NCI-H2029 treated with DMSO at 0.1 percent for 48 hours (cell line): ENCODE data around the gene ENO4.

Experiments
- DNase-seq: peaks from one replicate; lab custom pipeline; 2025; lab: John Stamatoyannopoulos, UW

Gene ENO4

DNA sequence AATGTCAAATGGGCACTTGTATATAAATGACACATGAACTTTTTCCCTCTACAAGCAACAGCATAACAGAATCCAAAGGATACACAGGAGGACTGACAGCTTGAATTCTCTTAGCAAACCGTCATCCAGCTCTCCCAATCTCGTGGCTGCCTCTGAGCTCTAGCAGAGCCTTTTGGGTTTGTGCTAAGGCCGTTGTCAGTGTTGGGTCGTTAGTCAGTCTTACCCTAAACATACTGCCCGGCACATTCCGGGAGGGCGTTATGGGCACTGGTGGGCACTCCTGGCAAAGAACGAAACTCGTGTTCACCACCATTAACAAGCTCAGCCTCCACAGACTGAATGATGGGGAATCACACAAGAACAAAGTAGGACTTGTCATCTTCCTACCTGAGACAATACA is 19.6 kb upstream of the ENO4 start:
- DNase-seq, result no peak

DNA sequence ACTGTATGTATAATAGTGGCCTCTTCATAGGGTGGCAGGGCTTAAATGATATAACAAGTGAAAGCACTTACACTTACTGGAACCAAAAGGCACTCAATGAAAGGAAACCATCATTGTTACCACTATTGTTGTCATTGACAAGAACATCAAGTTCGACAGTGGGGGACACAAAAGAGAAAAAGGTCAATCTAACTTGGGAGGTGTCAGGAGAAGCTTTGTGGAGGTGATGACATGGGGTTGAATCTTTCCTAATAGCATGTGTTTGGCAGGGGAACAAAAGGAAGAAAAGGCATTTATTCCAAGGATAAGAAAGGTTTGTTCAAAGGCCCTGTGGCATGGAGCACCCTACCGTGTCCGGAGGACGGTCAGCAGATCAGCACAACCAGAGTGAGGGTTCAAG is 18.2 kb upstream of the ENO4 start:
- no peak for DNase-seq

DNA sequence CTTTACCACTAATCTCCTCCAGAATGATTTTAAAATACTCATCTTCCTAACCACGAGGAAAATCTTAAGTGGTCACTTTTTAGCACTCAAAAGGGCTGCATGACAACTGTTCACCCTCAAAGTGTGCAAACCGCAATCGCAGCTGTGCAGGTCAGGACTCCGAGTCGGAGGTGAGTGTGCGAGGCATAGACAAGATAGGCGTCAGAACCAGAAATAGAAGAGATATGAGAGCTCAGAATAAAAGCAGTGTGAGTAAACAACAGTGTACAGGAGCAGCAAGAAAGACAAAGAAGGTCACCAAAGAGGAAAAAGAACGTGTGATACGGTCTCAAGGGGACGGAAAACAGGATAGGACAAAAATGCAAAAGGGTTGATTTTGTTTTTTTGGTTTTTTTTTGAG is 17.5 kb upstream of the ENO4 start:
- no peak for DNase-seq

DNA sequence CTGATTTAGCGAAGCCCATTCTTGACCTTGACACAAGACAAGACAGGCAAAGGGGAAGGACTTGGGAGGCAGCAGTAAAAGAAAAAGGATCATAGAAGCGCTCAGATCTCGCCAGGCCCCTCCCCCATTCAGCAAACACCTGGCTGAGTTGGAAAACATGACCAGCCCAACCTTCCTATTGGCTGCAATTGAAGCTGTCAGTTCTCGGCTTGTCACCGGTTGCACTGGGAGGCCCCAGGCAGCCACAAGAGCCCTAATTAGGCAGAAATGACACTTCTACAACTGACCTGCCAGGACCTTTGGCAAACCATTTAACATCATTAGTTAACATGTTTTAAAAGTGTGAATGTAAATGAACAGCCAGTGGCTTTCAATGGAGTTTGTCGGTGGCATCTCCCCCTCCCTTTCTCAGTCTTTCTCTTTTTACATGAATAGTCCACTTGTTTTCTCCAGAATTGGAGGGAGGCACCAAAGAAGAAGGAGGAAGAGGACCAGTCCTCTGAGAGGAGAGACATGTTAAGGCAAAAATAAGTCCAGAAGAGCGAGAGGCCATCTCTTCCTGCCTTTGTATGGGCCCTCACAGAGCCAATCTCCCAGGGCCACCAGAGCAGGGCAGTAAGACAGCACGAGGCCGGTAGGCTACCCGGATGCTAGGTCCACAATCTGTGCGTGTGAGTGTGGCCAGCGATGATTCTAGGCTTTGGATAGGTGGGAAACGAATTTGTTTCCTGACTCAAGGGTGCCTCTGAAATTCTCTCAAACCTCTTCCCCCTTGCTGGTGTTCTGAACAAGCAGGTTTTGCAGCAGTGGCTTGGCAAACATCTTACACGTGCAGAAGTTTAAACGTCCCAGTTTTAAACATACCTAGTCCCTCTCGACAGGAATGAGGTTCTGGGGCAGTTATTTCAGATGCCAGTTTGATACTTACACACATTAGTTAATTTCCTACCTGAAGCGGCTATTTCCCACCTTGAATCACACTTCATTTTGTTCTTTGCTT is 15.0 kb upstream of the ENO4 start:
- DNase-seq, result no peak

DNA sequence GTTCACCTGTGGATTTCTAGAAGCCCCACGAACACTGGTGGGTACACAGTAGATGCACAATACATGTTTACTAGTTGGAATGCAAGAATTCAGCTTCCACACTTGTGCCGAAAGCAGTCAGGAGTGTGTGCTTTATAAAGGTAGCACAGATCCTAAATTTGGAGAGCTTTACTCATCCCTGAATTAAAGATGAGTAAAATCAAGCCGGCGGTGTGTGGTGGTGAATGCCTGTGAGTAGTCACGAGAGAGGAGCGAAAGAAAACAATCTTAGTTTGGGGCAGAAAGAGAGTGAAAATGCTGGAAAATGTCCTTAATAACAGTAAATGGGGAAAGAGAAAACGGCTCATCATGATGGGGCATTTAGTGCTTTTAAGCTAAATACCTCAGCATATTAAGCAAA is 13.6 kb upstream of the ENO4 start:
- DNase-seq, result no peak

DNA sequence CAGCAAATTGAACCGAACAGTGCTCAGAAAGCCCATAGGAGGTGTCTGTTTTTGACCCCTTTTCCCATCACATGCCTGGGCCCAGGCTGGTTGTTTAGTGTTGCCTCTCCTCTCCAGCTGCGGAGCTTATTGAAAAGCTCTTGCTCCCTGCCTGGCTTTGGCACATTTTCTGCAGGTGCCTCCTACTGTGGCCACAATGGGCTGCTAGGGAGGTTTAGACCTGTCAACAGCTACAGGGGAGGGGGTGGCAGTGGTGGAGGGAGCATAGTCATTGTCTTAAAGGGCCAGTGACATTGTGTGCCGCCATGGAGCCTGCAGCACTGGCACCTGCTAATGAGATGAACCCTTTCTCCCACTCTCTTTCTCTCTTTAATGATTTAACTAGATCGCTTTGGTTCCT is 13.2 kb upstream of the ENO4 start:
- no peak for DNase-seq

DNA sequence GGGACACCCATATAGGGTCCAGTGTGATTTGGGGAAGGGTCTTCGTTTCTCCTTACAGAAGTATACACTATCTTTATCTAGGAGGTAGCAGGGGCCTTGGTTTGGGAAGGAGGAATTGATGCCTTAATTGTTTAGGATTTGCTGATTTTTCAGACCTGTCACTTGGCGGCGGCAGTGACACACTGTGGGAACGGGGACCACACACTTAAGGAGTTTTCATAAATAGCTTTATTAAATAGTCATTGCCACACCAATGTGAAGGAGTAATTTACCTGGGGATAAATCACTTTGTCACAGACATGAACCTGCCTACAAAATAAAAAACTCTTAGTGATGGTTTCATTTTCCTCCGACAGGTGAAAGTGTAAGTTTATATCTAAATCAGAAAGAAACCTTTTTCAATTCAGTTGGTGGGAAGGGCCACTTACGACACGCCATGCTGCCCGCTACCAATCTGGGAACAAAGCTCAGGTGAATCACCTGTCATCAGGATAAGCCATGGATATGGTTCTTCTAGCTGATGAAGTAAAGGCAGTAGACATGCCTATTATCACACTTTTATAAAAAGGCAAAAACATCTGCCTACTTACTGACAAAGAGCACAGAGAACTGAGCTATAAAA is 12.3 kb upstream of the ENO4 start:
- DNase-seq, result no peak

DNA sequence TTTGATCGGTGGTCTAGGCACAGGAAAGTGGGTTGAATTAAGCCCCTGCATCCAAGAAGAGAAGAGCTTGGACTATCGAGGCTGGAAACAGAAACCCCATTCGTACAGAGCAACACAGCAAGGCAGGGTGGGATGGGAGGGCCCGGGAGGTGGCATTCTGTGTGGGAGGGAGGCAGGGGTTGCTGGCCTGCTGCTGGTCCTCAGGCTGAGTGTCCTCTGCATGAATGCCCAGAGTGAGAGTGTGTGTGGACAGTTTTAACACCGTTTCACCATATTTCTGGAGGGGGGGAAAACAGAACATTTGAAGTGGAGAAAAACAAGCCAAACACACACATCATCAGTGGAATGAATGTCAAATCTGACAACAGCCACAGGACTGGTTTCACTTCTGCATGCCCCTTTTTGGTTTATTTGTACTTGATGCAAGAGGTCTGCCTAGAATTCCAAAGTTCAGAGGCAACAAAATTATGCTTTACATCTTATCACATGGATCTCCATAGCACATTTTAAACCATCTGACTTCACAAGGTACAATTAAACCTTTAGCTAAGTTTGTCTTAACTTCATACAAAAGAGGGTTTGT is 11.1 kb upstream of the ENO4 start:
- no peak for DNase-seq

DNA sequence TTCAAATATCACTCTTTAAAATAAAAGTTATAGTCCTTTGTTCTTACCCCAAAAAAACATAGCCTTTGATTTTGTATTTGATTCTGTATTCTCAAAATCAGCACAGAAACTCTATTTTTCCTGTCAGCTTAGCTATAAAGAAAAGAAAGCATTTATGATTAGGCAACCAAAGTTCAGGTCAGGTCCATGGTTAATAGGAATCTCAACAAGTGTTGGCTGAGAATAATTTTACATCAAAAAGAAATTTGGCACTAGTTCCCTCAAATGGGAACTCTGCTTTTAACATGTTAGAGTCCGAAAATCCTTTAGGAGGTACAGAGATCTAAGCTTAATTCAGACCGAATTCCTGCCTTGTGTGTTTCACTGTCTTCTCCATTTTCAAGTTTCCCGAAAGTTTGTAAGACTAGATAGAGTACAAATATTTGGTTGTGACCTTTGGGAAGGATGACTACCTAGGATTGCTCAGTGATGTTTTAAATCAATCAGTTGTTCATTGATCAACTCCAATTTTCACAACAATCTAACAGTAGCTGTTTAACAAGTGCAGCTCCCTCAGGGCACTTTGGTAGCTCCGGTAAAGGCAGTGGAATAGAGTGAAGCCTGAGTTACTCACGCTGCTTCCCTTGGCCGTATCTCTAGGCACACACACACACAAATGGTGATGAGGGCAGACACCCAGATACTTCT is 8.8 kb upstream of the ENO4 start:
- no peak for DNase-seq

DNA sequence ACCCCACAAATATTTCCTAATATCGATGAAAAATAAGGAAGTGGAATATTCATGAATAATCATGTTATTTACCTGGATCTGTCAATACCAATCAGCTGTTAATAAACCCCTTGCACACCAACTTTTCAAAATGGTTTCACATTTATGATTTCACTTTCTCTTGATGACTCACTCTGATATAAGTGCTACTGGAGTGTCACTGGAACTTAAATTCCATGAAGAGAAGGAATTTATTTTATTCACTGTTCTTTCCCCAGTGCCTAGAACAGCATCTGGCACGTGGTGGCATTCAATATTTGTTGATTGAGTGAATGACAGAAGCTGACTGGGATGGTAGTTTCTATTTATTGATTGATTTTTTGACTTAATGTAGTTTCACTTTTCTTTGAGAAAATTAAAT is 3.5 kb upstream of the ENO4 start:
- no peak for DNase-seq

DNA sequence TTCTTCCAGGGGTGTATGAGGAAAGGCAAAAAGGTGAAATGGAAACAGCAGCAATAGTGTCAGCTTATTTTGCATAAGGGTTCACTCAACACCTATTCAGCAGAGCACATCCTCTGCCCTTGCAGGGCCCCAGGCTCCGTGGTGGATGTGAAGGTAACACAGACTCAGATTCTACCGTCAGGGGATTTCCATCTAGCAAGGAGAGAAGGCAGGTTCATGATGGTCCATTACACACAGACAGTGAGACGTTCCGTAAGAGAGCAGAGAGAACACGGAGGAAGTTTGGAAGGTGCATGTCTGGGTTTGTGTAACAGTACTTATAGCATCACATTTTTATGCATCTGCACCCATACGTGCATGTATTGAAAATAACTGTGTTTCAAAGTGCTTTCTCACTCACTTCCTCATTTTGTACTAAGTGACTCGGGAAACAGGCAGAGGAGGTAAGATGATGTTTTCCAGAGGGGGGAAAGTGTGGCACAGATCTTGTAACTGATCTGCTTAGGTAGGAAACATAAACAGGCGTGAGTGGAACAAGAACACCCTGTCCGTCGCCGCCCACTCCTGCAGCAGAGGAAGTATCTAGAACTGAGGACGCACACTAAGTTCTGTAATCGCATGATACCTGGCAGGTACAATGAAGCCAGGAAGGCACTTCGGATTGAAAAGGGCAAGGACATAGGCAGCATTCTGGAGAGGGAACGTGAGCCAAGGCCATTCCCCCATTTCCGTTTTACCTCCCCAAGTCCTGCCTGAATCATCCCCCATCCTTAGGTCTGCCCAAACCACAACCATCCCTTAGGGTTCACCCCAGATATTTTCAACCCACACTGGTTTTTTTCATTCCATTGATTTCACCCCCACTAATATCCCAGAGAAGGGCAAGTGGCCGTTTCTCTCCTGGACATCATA is 1.0 kb upstream of the ENO4 start:
- no peak for DNase-seq

DNA sequence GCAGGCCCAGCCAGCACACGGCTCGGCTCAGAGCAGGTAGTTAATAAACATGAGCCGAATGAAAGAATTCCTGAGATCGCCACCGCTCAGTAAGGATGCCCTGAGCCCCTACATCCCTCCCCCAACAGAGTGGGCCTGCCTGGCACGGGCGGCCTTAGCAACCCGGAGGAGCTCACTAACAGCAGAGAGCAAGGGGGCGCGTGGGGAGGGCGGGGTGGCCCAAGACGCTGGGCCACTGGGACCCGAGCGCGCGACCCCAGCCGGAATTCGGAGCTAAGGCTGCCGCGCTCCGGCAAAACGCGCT is 403 bp upstream of the ENO4 start:
- DNase-seq, result no peak

DNA sequence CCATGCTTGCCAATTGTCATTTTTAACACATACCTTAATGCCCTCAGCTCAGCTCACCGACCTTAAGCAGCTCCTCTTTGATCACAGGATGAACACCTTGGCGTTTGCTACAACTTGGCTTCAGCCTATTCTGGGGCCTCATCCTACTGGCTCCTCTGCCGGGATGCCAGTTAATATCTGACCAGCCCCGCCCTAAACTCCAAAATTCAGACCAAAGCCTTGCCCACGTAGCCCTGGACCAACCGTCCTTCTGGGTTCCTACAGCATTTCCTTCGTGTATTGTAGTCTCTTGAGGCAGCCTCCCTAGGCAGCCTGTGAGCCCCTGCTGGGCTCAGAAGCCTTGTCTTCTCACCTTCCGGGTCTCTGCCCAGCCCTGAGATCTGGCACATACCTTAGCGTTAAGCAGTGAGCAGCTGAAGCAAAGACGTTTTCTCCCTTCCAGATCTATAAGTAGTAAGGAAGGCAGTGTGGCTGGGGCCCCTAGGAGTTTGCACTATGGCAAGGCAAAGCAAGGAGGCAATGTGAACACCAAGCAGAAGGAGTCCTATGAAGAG is 836 bp downstream of the ENO4 start:
- no peak for DNase-seq

DNA sequence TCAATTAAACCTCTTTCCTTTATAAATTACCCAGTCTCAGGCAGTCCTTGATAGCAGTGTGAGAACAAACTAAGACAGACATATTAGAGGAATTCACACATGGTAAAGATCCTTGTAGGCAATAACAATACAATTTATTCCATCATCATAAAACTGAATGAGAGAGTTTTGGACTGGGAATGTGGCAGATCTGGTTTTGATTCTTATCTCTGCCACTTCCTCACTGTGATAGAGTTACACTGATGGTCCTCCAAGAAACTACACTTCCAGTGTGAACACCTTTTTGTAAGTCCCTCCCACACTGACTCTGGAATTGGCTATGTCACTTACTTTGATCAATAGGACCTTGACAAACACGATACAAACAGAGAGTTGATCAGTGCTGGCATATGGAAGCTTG is 2.9 kb downstream of the ENO4 start:
- DNase-seq, result no peak

DNA sequence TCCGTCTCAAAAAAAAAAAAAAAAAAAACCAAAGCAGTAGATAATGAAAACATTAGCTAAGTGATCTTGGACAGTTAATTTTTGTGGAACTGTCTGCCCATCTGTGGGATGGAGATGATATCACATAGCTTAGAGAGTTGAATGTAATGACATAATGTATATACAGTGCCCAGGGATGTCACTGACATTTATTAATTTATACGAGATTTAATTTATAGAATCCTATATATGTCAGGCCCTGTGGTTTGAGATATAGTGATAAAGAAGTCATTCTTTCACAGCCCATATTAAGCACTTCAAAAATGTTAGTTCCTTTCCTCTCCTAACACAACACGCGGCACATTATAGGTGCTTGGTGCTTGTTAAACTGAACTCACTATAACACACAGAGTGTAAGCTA is 4.0 kb downstream of the ENO4 start:
- DNase-seq, result no peak

DNA sequence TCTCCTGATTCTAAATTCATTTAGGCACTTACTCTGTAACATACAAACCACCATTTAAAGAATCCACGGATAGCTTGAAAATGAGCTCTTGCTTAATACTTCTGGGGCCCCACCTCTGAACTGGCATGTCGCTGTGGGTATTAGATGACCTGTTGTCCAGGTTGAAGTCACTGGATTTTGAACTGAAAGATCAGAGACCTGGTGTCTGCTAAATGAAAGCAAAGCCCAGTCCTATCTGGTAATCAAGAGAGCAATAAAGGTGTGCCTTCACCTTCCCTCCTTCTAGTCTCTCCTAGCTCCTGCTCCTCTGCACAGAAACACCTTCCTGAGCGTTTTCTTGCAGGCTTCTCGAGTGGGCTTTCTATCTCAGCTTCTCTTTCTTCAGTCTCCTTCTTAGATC is 4.4 kb downstream of the ENO4 start:
- DNase-seq, result no peak

DNA sequence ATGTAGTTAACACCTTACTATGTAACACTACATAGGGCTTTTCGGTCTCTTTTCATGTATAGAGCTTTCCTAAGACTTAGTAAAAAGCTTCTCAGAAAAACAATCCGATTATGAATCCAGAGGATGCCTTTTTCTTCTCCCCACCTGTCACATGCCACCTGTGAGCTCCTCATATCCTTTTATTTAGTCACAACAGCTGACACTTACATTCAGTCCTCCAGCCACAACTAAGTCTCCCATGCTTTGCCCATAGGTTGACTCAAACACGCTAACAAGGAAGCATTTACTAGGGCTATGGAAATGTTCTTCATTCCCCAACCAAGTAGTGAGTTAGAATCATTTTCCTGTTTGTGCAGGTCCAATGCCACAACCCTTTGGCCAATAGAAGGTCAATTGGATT is 7.9 kb downstream of the ENO4 start:
- no peak for DNase-seq

DNA sequence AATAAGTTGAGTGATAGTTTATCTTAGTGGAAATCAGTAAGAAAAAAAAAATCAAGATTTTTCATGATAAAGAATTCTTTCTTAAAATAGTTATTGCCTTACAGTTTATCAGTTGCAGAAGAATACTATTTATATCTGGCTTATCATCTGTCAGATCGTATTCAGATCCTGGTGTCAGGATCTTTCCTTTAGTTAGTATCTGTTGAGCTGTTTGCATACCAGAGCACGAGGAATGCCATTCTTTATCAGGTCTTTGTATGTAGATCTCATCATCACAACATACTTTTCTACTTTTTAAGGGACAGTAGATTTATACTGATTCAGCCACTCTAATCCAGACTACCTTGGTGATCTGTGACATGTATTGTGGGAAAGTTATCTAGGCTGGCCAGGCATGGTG is 12.5 kb downstream of the ENO4 start:
- no peak for DNase-seq

DNA sequence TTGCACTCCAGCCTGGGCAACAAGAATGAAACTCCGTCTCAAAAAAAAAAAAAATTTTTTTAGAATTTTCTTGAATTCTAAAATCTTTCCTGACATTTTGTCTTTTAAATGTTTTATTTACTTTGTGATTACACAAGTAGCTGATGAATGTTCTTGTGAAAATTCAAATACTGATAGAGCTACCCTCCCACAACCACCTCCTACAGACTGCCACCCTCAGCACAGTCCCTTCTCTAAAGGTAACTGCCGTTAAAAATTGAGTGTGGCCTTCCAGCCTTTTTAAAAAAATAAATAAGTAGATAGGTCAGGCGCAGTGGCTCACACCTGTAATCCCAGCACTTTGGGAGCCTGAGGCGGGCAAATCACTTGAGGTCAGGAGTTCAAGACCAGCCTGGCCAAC is 15.1 kb downstream of the ENO4 start:
- no peak for DNase-seq

DNA sequence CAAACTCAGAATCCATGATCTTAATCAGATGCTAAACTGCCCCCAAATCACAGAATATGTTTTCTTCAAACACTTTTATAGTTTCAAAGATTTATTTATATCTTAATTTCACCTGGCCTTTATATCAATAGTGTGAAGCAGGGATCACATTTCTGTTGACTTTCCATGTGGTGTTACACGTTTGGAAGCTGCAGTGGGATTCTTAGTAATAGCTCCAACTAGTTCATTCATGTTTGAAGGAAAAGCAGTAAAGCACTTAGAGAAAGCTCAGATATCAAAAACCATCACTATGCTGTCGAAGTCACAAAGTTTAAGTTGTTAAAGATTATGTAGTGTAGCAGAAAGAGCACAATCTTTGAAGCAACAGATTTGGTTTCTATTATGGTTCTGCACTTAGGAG is 16.8 kb downstream of the ENO4 start:
- DNase-seq, result no peak

DNA sequence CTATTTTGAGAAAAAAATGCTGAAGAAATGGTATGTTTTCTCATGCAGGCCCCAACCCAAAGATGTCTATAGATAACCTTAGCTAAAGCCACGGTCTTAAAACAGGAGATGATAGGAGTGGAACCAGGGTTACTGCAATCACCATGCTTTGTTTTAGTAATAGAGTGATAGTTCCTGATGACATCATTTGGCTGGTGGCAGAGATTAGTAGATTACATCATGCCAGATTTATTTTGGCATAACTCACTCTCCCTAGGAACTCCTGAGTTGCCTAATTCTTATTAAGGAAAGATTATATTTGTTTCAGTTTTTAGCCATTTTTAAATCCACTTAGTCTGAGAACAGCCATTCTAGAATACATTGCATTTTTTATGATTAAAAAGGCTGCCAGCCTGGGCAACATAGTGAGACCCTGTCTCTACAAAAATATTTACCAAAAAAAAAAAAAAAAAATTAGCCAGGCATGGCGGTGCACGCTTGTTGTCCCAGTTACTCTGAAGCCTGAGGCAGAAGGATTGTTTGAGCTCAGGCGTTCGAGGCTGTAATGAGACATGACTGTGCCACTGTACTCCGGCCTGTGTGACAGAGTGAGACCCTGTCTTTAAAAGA is 17.8 kb downstream of the ENO4 start:
- DNase-seq, result no peak
